ENCODE results near the gene NKAIN2.
"Not testable (repeated sequence)": the region's sequence is repeated elsewhere in the genome, so short reads cannot be mapped to it uniquely, and the experiment has no call there.

NKAIN2 gene

GRCh38 chr6:123966618-123967017, 163.0 kb downstream of the NKAIN2 start:
- no peak for DNase-seq (ENCODE audit: low read depth in 2 of 2)

GRCh38 chr6:123967905-123968304, 164.2 kb downstream of the NKAIN2 start:
- no peak for DNase-seq (ENCODE audit: low read depth in 2 of 2)

GRCh38 chr6:123972600-123973294, 169.1 kb downstream of the NKAIN2 start:
- no peak for DNase-seq (ENCODE audit: low read depth in 2 of 2)

- DNase-seq (ENCODE audit: low read depth in 2 of 2) = no peak
Measured at GRCh38 chr6:123980311-123980710, 176.6 kb downstream of the NKAIN2 start.

- DNase-seq (ENCODE audit: low read depth in 2 of 2) = no peak
Measured at GRCh38 chr6:123986938-123987337, 183.3 kb downstream of the NKAIN2 start.

- not testable (repeated sequence) for DNase-seq (ENCODE audit: low read depth in 2 of 2)
Measured at GRCh38 chr6:123989918-123990317, 186.3 kb downstream of the NKAIN2 start.

GRCh38 chr6:123990376-123990775, 186.7 kb downstream of the NKAIN2 start:
- DNase-seq (ENCODE audit: low read depth in 2 of 2) = no peak

- no peak for DNase-seq (ENCODE audit: low read depth in 2 of 2)
Measured at GRCh38 chr6:123994168-123994567, 190.5 kb downstream of the NKAIN2 start.

GRCh38 chr6:123994891-123995635, 191.4 kb downstream of the NKAIN2 start:
- no peak for DNase-seq (ENCODE audit: low read depth in 2 of 2)

- DNase-seq (ENCODE audit: low read depth in 2 of 2) = no peak
Measured at GRCh38 chr6:123997223-123997622, 193.6 kb downstream of the NKAIN2 start.

- DNase-seq (ENCODE audit: low read depth in 2 of 2) = no peak
Measured at GRCh38 chr6:124002377-124003081, 198.9 kb downstream of the NKAIN2 start.

- DNase-seq (ENCODE audit: low read depth in 2 of 2) = no peak
Measured at GRCh38 chr6:124007266-124007665, 203.6 kb downstream of the NKAIN2 start.

- no peak for DNase-seq (ENCODE audit: low read depth in 2 of 2)
Measured at GRCh38 chr6:124008000-124008987, 204.6 kb downstream of the NKAIN2 start.

- no peak for DNase-seq (ENCODE audit: low read depth in 2 of 2)
Measured at GRCh38 chr6:124008988-124009765, 205.5 kb downstream of the NKAIN2 start.

GRCh38 chr6:124010574-124010973, 206.9 kb downstream of the NKAIN2 start:
- DNase-seq (ENCODE audit: low read depth in 2 of 2) = no peak

- no peak for DNase-seq (ENCODE audit: low read depth in 2 of 2)
Measured at GRCh38 chr6:124011180-124011579, 207.5 kb downstream of the NKAIN2 start.

GRCh38 chr6:124022051-124022450, 218.4 kb downstream of the NKAIN2 start:
- DNase-seq (ENCODE audit: low read depth in 2 of 2) = not testable (repeated sequence)

- no peak for DNase-seq (ENCODE audit: low read depth in 2 of 2)
Measured at GRCh38 chr6:124022641-124023040, 219.0 kb downstream of the NKAIN2 start.

GRCh38 chr6:124026694-124027093, 223.0 kb downstream of the NKAIN2 start:
- no peak for DNase-seq (ENCODE audit: low read depth in 2 of 2)

GRCh38 chr6:124027392-124027791, 223.7 kb downstream of the NKAIN2 start:
- no peak for DNase-seq (ENCODE audit: low read depth in 2 of 2)

- DNase-seq (ENCODE audit: low read depth in 2 of 2) = no peak
Measured at GRCh38 chr6:124028117-124028516, 224.5 kb downstream of the NKAIN2 start.
